H1 (cell line): ENCODE results near the gene MED23. TPM values are rescaled to one million over a fixed set of nuclear protein-coding genes. Genes with fewer than 3 reads are reported as not detected.

Source experiments
- CTCF ChIA-PET: fragments of 300-600 bp; sonication (Branson Sonifier 250); formaldehyde crosslinking; loops from one replicate; lab custom pipeline; 2021; ENCODE audit not compliant: partially characterized antibody; lab: Charles Lee
- POLR2A ChIA-PET: fragments of 300-600 bp; sonication (Branson Sonifier 250); formaldehyde crosslinking; loops from one replicate; lab custom pipeline; 2021; ENCODE audit warnings: inconsistent platforms; ENCODE audit not compliant: partially characterized antibody; lab: Charles Lee
- DNase-seq, 2 experiments: peaks; one replicate each; pipeline versions ENCODE4 v3.0.0 to v3.0.0-alpha.2; 2010 to 2022; ENCODE audit warnings: low spot score in 2 of 2, low read depth in 1 of 2, mixed read lengths in 1 of 2
- FAIRE-seq: peaks from 2 replicates; lab custom pipeline; 2011; peaks lifted over from hg19 to GRCh38; lab: Jason Lieb, UNC
- H2AFZ ChIP-seq: 2 replicates; pipeline ENCODE4 v1.8.1; 2012; ENCODE audit warnings: low read length, inconsistent platforms
- H2AK5ac ChIP-seq: 2 replicates; pipeline ENCODE4 v1.6.1; 2013; ENCODE audit warnings: low read depth, low read length
- H2BK120ac ChIP-seq: replicated peaks from 2 replicates; pipeline ENCODE3; 2013; ENCODE audit warnings: low read depth, low read length, inconsistent platforms
- H2BK12ac ChIP-seq: 2 replicates; pipeline ENCODE4 v1.6.1; 2013; ENCODE audit warnings: low read depth, low read length
- H2BK15ac ChIP-seq: 2 replicates; pipeline ENCODE4 v1.6.1; 2013; ENCODE audit warnings: low read length
- H2BK20ac ChIP-seq: 2 replicates; pipeline ENCODE4 v1.6.1; 2013; ENCODE audit warnings: low read length
- H2BK5ac ChIP-seq: 2 replicates; pipeline ENCODE4 v1.6.1; 2013; ENCODE audit warnings: low read depth, low read length
- H3K14ac ChIP-seq: 2 replicates; pipeline ENCODE4 v1.6.1; 2013; ENCODE audit warnings: inconsistent platforms; ENCODE audit not compliant: insufficient read length
- H3K18ac ChIP-seq: 2 replicates; pipeline ENCODE4 v1.6.1; 2013; ENCODE audit warnings: low read length; ENCODE audit errors: extremely low read depth
- H3K23ac ChIP-seq: 2 replicates; pipeline ENCODE4 v1.6.1; 2013; ENCODE audit warnings: inconsistent platforms; ENCODE audit not compliant: insufficient read length
- H3K23me2 ChIP-seq: 2 replicates; pipeline ENCODE4 v1.6.1; 2013; ENCODE audit warnings: low read depth, low read length
- H3K27ac ChIP-seq: 2 replicates; pipeline ENCODE4 v1.6.1; 2011; ENCODE audit warnings: low read depth, low read length, inconsistent platforms
- H3K27me3 ChIP-seq, 4 experiments: replicated peaks in 1 of 4; 1 replicate in 1 of 4; 2 replicates in 3 of 4; pipeline versions ENCODE4 v1.6.1 to v1.8.1; 2011 to 2013; ENCODE audit warnings: low read length in 3 of 4, mild to moderate bottlenecking in 3 of 4, inconsistent platforms in 2 of 4, mixed read lengths in 2 of 4, moderate library complexity in 1 of 4; ENCODE audit not compliant: control insufficient read depth in 3 of 4, insufficient read depth in 3 of 4; ENCODE audit errors: extremely low read depth in 1 of 4
- H3K36me3 ChIP-seq, 4 experiments: 2 replicates each; pipeline versions ENCODE4 v1.6.1 to v1.8.1; 2011 to 2013; ENCODE audit warnings: mild to moderate bottlenecking in 4 of 4, low read length in 3 of 4, moderate library complexity in 2 of 4, control low read depth in 1 of 4, inconsistent platforms in 1 of 4; ENCODE audit not compliant: insufficient read depth in 4 of 4, control insufficient read depth in 2 of 4
- H3K4ac ChIP-seq: replicated peaks from 2 replicates; pipeline ENCODE3; 2013; ENCODE audit warnings: low read length, low read depth, mixed read lengths, inconsistent platforms; ENCODE audit not compliant: insufficient read length
- H3K4me1 ChIP-seq, 4 experiments: replicated peaks in 1 of 4; 1 replicate in 1 of 4; 2 replicates in 3 of 4; pipeline versions ENCODE4 v1.6.1 to v1.8.1; 2011 to 2013; ENCODE audit warnings: low read length in 3 of 4, inconsistent platforms in 2 of 4, mixed read lengths in 1 of 4; ENCODE audit not compliant: insufficient read depth in 4 of 4, control insufficient read depth in 3 of 4
- H3K4me2 ChIP-seq, 2 experiments: 2 replicates each; pipeline versions ENCODE4 v1.6.1 to v1.8.1; 2011 to 2013; ENCODE audit warnings: low read depth in 2 of 2, low read length in 2 of 2, control low read depth in 1 of 2, inconsistent platforms in 1 of 2, mild to moderate bottlenecking in 1 of 2; ENCODE audit not compliant: insufficient read depth in 1 of 2
- H3K4me3 ChIP-seq, 4 experiments: fragments of 200-600, 300-600 bp in 1 of 4; sonication (generic), shearing (Covaris generic), sonication (Bioruptor Twin) in 1 of 4; 2 replicates each; pipeline versions ENCODE4 v1.5.1 to v1.8.1; 2011 to 2016; ENCODE audit warnings: low read length in 4 of 4, low read depth in 3 of 4, control low read depth in 2 of 4, inconsistent platforms in 2 of 4, mild to moderate bottlenecking in 2 of 4, mixed read lengths in 1 of 4, moderate library complexity in 1 of 4; ENCODE audit not compliant: insufficient read depth in 2 of 4; ENCODE audit errors: extremely low read depth in 1 of 4
- H3K56ac ChIP-seq: replicated peaks from 2 replicates; pipeline ENCODE3; 2013; ENCODE audit warnings: low read depth, mild to moderate bottlenecking, mixed read lengths, low read length, inconsistent platforms; ENCODE audit not compliant: insufficient read length
- H3K79me1 ChIP-seq: 2 replicates; pipeline ENCODE4 v1.6.1; 2013; ENCODE audit warnings: low read depth, low read length, control low read depth
- H3K79me2 ChIP-seq, 2 experiments: 2 replicates each; pipeline versions ENCODE4 v1.6.1 to v1.8.1; 2012 to 2013; ENCODE audit warnings: low read length in 2 of 2, mild to moderate bottlenecking in 2 of 2, inconsistent platforms in 1 of 2; ENCODE audit not compliant: insufficient read depth in 2 of 2, control insufficient read depth in 1 of 2
- H3K9ac ChIP-seq, 4 experiments: replicated peaks in 1 of 4; 1 replicate in 1 of 4; 2 replicates in 3 of 4; pipeline versions ENCODE4 v1.6.1 to v1.8.1; 2011 to 2013; ENCODE audit warnings: low read depth in 3 of 4, low read length in 3 of 4, control low read depth in 2 of 4, mild to moderate bottlenecking in 2 of 4, moderate library complexity in 2 of 4, inconsistent platforms in 1 of 4; ENCODE audit errors: extremely low read depth in 1 of 4
- H3K9me3 ChIP-seq, 2 experiments: 2 replicates each; pipeline versions ENCODE4 v1.6.1 to v1.8.1; 2012 to 2013; ENCODE audit warnings: mild to moderate bottlenecking in 2 of 2, moderate library complexity in 2 of 2, control low read depth in 1 of 2, inconsistent platforms in 1 of 2, low read depth in 1 of 2, low read length in 1 of 2, mixed read lengths in 1 of 2; ENCODE audit not compliant: insufficient read depth in 2 of 2
- H4K20me1 ChIP-seq, 2 experiments: replicated peaks in 1 of 2; 2 replicates each; pipeline versions ENCODE3 to v1.8.1; 2011 to 2013; ENCODE audit warnings: inconsistent platforms in 2 of 2, low read length in 2 of 2, mild to moderate bottlenecking in 1 of 2; ENCODE audit not compliant: insufficient read depth in 2 of 2, control insufficient read depth in 1 of 2
- H4K5ac ChIP-seq: 2 replicates; pipeline ENCODE4 v1.6.1; 2013; ENCODE audit warnings: low read length, low read depth, mixed read lengths, inconsistent platforms; ENCODE audit not compliant: insufficient read length
- H4K8ac ChIP-seq: 2 replicates; pipeline ENCODE4 v1.8.0; 2013; ENCODE audit warnings: mild to moderate bottlenecking, moderate library complexity, low read length, inconsistent platforms; ENCODE audit not compliant: insufficient read depth; ENCODE audit errors: extremely low read depth
- H4K91ac ChIP-seq: replicated peaks from 2 replicates; pipeline ENCODE3; 2013; ENCODE audit warnings: low read length, mixed read lengths, inconsistent platforms; ENCODE audit not compliant: insufficient read length
- FOSL1 ChIP-seq: IDR thresholded peaks from 2 replicates; pipeline ENCODE4 v1.6.1; 2011; ENCODE audit warnings: mild to moderate bottlenecking, low read depth, low read length, moderate library complexity; ENCODE audit not compliant: insufficient read depth
- JUND ChIP-seq: IDR thresholded peaks from 2 replicates; pipeline ENCODE4 v1.6.1; 2011; ENCODE audit warnings: mild to moderate bottlenecking, improper control_type of control experiment, low read length
- RBBP5 ChIP-seq: IDR thresholded peaks from 2 replicates; pipeline ENCODE4 v1.7.1; 2012; ENCODE audit warnings: low read depth, mild to moderate bottlenecking, inconsistent platforms, low read length, moderate library complexity, borderline replicate concordance
- SAP30 ChIP-seq: fragments of 300-600 bp; sonication (generic); IDR thresholded peaks from 2 replicates; pipeline ENCODE4 v1.7.1; 2012; ENCODE audit warnings: low read length, moderate library complexity, mild to moderate bottlenecking, inconsistent platforms; ENCODE audit not compliant: insufficient read depth, insufficient replicate concordance
- WGBS, 2 experiments: shearing (Covaris generic) in 1 of 2; methylation state at CpG; one replicate each; pipeline versions ENCODE4 v1.1.6 to v1.1.7; 2013 to 2015; ENCODE audit warnings: low lambda C conversion rate in 2 of 2, mixed read lengths in 2 of 2, inconsistent platforms in 1 of 2, low coverage in 1 of 2, missing lambda C conversion rate in 1 of 2; ENCODE audit not compliant: insufficient replicate concordance in 2 of 2, insufficient coverage in 1 of 2, insufficient read length in 1 of 2; ENCODE audit errors: extremely low coverage in 1 of 2, missing lambda C conversion rate in 1 of 2; 5-methylcytosine and 5-hydroxymethylcytosine counted together
- polyA plus RNA-seq, 7 experiments: library from polyadenylated mRNA; depleted of rRNA in 3 of 7; stranded (reverse) in 5 of 7; unstranded in 2 of 7; fragments of >200 nt in 5 of 7; fragments of 200-250 nt in 2 of 7; gene quantifications; 1 replicate in 5 of 7; 2 replicates in 1 of 7; 4 replicates in 1 of 7; pipeline versions ENCODE4 v1.2.1 to v1.2.3, GENCODE V29; 2011 to 2013; ENCODE audit warnings: missing spikeins in 2 of 7, mixed read lengths in 2 of 7
- total RNA-seq: library from RNA; stranded (reverse); fragmentation: NEBNext Ultra II Directional; extraction: Animal tissue kit (Norgen Biotek cat#: 25700); gene quantifications from 2 replicates; pipeline ENCODE4 v1.2.1, GENCODE V29; 2021

MED23 gene
- total and polyA plus RNA-seq, 2 of the 8 experiments (the other 6 are each of a cell fraction or from before 2014, with no cell fraction given): 10.5 to 13.0 TPM

GRCh38 chr6:131574133-131574532 lies 53.9 kb downstream of the MED23 start:
- Histone ChIP-seq H3K9ac (no peak overlapping the region), H3K56ac (no peak overlapping the region), H3K4me2 (no peak overlapping the region), H3K27me3 (no peaks in the 10 kb centered on the region), H4K20me1 (no peaks in the 10 kb centered on the region), H3K4ac (no peak overlapping the region), H3K9me3 (no peaks in the 10 kb centered on the region), H3K4me3 (no peak overlapping the region), H4K8ac (no peak overlapping the region), H3K14ac (no peak overlapping the region), H4K5ac (no peak overlapping the region), H3K36me3 (no peaks in the 10 kb centered on the region), H2BK20ac (no peak overlapping the region), H2AFZ (no peak overlapping the region), H2BK120ac (no peak overlapping the region), H2BK5ac (no peak overlapping the region), H3K18ac (no peak overlapping the region), H2BK15ac (no peak overlapping the region), H3K79me2 (no peaks in the 10 kb centered on the region), H2BK12ac (no peak overlapping the region), H2AK5ac (no peak overlapping the region), H3K27ac (no peak overlapping the region), H3K23ac (no peak overlapping the region), H4K91ac (no peak overlapping the region), H3K23me2 (no peaks in the 10 kb centered on the region), H3K79me1 (no peaks in the 10 kb centered on the region), H3K4me1 (peaks cover 0 to 3% (median 0%) of the 10 kb centered on the region in 4 experiments; a peak in 1 of 7 replicates)
- ChIA-PET CTCF (no interaction called here), POLR2A (no interaction called here)
- no peak for TF ChIP-seq RBBP5
- TF ChIP-seq FOSL1: no peak
- TF ChIP-seq JUND: no peak
- no peak for TF ChIP-seq SAP30
- no peak for FAIRE-seq
- no peak for DNase-seq
- 84% methylated on average over 2 of the region's 2 CpGs; no CpG with 5 or more reads in 1 of the 2 experiments for WGBS, 2 experiments
